Hepatocyte (in vitro differentiated cells): ENCODE measurements around the gene OGG1. TPM values are rescaled to one million over a fixed set of nuclear protein-coding genes. Genes with fewer than 3 reads are reported as not detected.
A peak's percentile ranks its signal among the peaks of the same experiment; 100 is the strongest.

Experiments used
- DNase-seq: peaks from one replicate; pipeline ENCODE4 v3.0.0-alpha.2; 2016; ENCODE audit warnings: low spot score
- H2AFZ ChIP-seq: fragments of 200-600 bp; sonication (generic); 2 replicates; pipeline ENCODE4 v1.6.0; 2016; ENCODE audit warnings: antibody characterized with exemption, mild to moderate bottlenecking
- H3K27ac ChIP-seq: fragments of 200-600 bp; sonication (generic); 2 replicates; pipeline ENCODE4 v1.5.1; 2016; ENCODE audit warnings: mild to moderate bottlenecking
- H3K27me3 ChIP-seq: fragments of 200-600 bp; sonication (generic); 2 replicates; pipeline ENCODE4 v1.6.1; 2016
- H3K36me3 ChIP-seq: fragments of 200-600 bp; sonication (generic); replicated peaks from 2 replicates; pipeline ENCODE4 v1.5.1; 2016; ENCODE audit warnings: low read depth; ENCODE audit not compliant: insufficient read depth
- H3K4me1 ChIP-seq: fragments of 200-600 bp; sonication (generic); 2 replicates; pipeline ENCODE4 v1.5.1; 2016; ENCODE audit warnings: mild to moderate bottlenecking, moderate library complexity; ENCODE audit not compliant: insufficient read depth
- H3K4me2 ChIP-seq: fragments of 200-600 bp; sonication (generic); 2 replicates; pipeline ENCODE4 v1.6.0; 2016
- H3K4me3 ChIP-seq: fragments of 200-600 bp; sonication (generic); 2 replicates; pipeline ENCODE4 v1.5.1; 2016; ENCODE audit warnings: mild to moderate bottlenecking
- H3K79me2 ChIP-seq: fragments of 200-600 bp; sonication (generic); 2 replicates; pipeline ENCODE4 v1.6.0; 2017; ENCODE audit warnings: mild to moderate bottlenecking
- H3K9me2 ChIP-seq: fragments of 200-600 bp; sonication (generic); replicated peaks from 2 replicates; pipeline ENCODE4 v1.6.0; 2017; ENCODE audit warnings: mild to moderate bottlenecking; ENCODE audit not compliant: insufficient read depth
- H3K9me3 ChIP-seq: fragments of 200-600 bp; sonication (generic); 2 replicates; pipeline ENCODE4 v1.5.1; 2016; ENCODE audit warnings: low read depth, mild to moderate bottlenecking
- H4K20me1 ChIP-seq: fragments of 200-600 bp; sonication (generic); 2 replicates; pipeline ENCODE4 v1.6.0; 2016; ENCODE audit warnings: mild to moderate bottlenecking; ENCODE audit not compliant: insufficient read depth, poor library complexity, severe bottlenecking
- CTCF ChIP-seq: fragments of 200-600 bp; sonication (generic); IDR thresholded peaks from 2 replicates; pipeline ENCODE4 v1.5.1; 2016; ENCODE audit warnings: antibody characterized with exemption, mild to moderate bottlenecking; ENCODE audit not compliant: poor library complexity
- EZH2 ChIP-seq: fragments of 200-600 bp; sonication (generic); IDR thresholded peaks from 2 replicates; pipeline ENCODE4 v1.6.1; 2016; ENCODE audit warnings: antibody characterized with exemption, mild to moderate bottlenecking, borderline replicate concordance
- EZH2phosphoT487 ChIP-seq: fragments of 200-600 bp; sonication (generic); IDR thresholded peaks from one replicate; pipeline ENCODE4 v1.6.1; 2018; ENCODE audit warnings: antibody characterized with exemption, mild to moderate bottlenecking, low read depth, moderate library complexity; ENCODE audit not compliant: unreplicated experiment, severe bottlenecking
- WGBS: methylation state at CpG from one replicate; pipeline ENCODE4 v1.1.6; 2016; ENCODE audit warnings: low lambda C conversion rate; ENCODE audit errors: missing lambda C conversion rate; 5-methylcytosine and 5-hydroxymethylcytosine counted together
- polyA plus RNA-seq: library from polyadenylated mRNA; unstranded; fragments of >200 nt; fragmentation: Nextera tagmentation; extraction: Ambion mirVana; gene quantifications from 2 replicates; pipeline ENCODE4 v1.2.1, GENCODE V29; 2016
- total RNA-seq: library from RNA; depleted of rRNA; stranded (reverse); fragments of >200 nt; gene quantifications from 2 replicates; pipeline ENCODE4 v1.2.3, GENCODE V29; 2014

Gene OGG1
- total and polyA plus RNA-seq, 2 experiments from 2014 or later = 34.7 to 43.2 TPM

GRCh38 chr3:9701711-9702110, 48.0 kb upstream of the OGG1 start:
- 95% methylated on average over 9 of the region's 10 CpGs for WGBS
- TF ChIP-seq CTCF = no peak
- no peak for TF ChIP-seq EZH2phosphoT487
- no peak for TF ChIP-seq EZH2
- Histone ChIP-seq H2AFZ (no peak overlapping the region), H3K79me2 (no peaks in the 10 kb centered on the region), H4K20me1 (no peaks in the 10 kb centered on the region), H3K9me3 (no peaks in the 10 kb centered on the region), H3K36me3 (no peaks in the 10 kb centered on the region), H3K27me3 (peaks cover 30% of the 10 kb centered on the region), H3K4me3 (no peak overlapping the region), H3K4me1 (peaks cover 10% of the 10 kb centered on the region), H3K4me2 (no peak overlapping the region), H3K27ac (no peak overlapping the region), H3K9me2 (no peaks in the 10 kb centered on the region)
- no peak for DNase-seq

GRCh38 chr3:9703240-9703639, 46.5 kb upstream of the OGG1 start:
- H4K20me1 ChIP-seq = no peaks in the 10 kb centered on the region
- no peak overlapping the region for H3K4me3 ChIP-seq
- no peak for TF ChIP-seq EZH2
- no peak for TF ChIP-seq EZH2phosphoT487
- no peak for TF ChIP-seq CTCF
- H3K9me3 ChIP-seq = no peaks in the 10 kb centered on the region
- no peak for DNase-seq
- 84% methylated on average over 4 of the region's 4 CpGs for WGBS
- H3K27me3 ChIP-seq = peaks cover 30% of the 10 kb centered on the region
- H3K4me1 ChIP-seq = peaks cover 10% of the 10 kb centered on the region
- H3K27ac ChIP-seq = no peak overlapping the region
- H3K4me2 ChIP-seq = peak overlapping the region; percentile 91
- H3K36me3 ChIP-seq = no peaks in the 10 kb centered on the region
- H3K9me2 ChIP-seq = no peaks in the 10 kb centered on the region
- H2AFZ ChIP-seq = no peak overlapping the region
- no peaks in the 10 kb centered on the region for H3K79me2 ChIP-seq

- Histone ChIP-seq H3K9me3 (no peaks in the 10 kb centered on the region), H3K4me2 (peak within 1 kb of the TSS; percentile 91), H3K27me3 (peaks cover 30% of the 10 kb centered on the region), H2AFZ (no peak within 1 kb of the TSS), H4K20me1 (no peaks in the 10 kb centered on the region), H3K79me2 (no peaks in the 10 kb centered on the region), H3K4me3 (no peak within 1 kb of the TSS), H3K36me3 (no peaks in the 10 kb centered on the region), H3K4me1 (peaks cover 10% of the 10 kb centered on the region), H3K9me2 (no peaks in the 10 kb centered on the region), H3K27ac (no peak within 1 kb of the TSS)
- DNase-seq = no peak
- TF ChIP-seq EZH2 = no peak
- no peak for TF ChIP-seq EZH2phosphoT487
- TF ChIP-seq CTCF = no peak
- WGBS = 8% methylated on average over 27 of the region's 56 CpGs
Observed at GRCh38 chr3:9703736-9704346, 45.9 kb upstream of the OGG1 start, which contains the start of gene CPNE9. TSS of gene CPNE9 (plus strand) at chr3:9703833. CDS start at chr3:9703997, 164 bp downstream.
